Trophoblast cell (in vitro differentiated cells and primary cell): ENCODE data around the gene MYO5B.
A peak's percentile ranks its signal among the peaks of the same experiment; 100 is the strongest.
"Not testable (repeated sequence)": the region's sequence is repeated elsewhere in the genome, so short reads cannot be mapped to it uniquely, and the experiment has no call there.

Source experiments
- DNase-seq, 2 donors: peaks; one replicate each; pipeline ENCODE4 v3.0.0-alpha.2; 2016
- H2AFZ ChIP-seq: 2 replicates; pipeline ENCODE4 v1.6.1; 2013; ENCODE audit warnings: low read length, moderate library complexity, mild to moderate bottlenecking; ENCODE audit not compliant: insufficient read depth, poor library complexity
- H2AK5ac ChIP-seq: 2 replicates; pipeline ENCODE4 v1.6.1; 2013; ENCODE audit warnings: mild to moderate bottlenecking, low read length
- H2BK120ac ChIP-seq: 2 replicates; pipeline ENCODE4 v1.6.1; 2013; ENCODE audit warnings: low read length, mild to moderate bottlenecking, moderate library complexity; ENCODE audit not compliant: insufficient read depth, poor library complexity
- H2BK12ac ChIP-seq: 2 replicates; pipeline ENCODE4 v1.6.1; 2013; ENCODE audit warnings: mild to moderate bottlenecking, low read length, moderate library complexity
- H2BK5ac ChIP-seq: 2 replicates; pipeline ENCODE4 v1.6.1; 2013; ENCODE audit warnings: low read length, low read depth, moderate library complexity, mild to moderate bottlenecking; ENCODE audit not compliant: poor library complexity
- H3K14ac ChIP-seq: 2 replicates; pipeline ENCODE4 v1.6.1; 2013; ENCODE audit warnings: mild to moderate bottlenecking, low read length
- H3K18ac ChIP-seq: 2 replicates; pipeline ENCODE4 v1.6.1; 2013; ENCODE audit warnings: mild to moderate bottlenecking, low read length
- H3K23ac ChIP-seq: 2 replicates; pipeline ENCODE4 v1.6.1; 2013; ENCODE audit warnings: low read length
- H3K27ac ChIP-seq: 2 replicates; pipeline ENCODE4 v1.5.1; 2013; ENCODE audit warnings: low read depth, mild to moderate bottlenecking, inconsistent platforms, low read length, moderate library complexity
- H3K27me3 ChIP-seq: 2 replicates; pipeline ENCODE4 v1.6.1; 2013; ENCODE audit warnings: inconsistent platforms, mild to moderate bottlenecking, low read length, moderate library complexity; ENCODE audit not compliant: insufficient read depth
- H3K36me3 ChIP-seq, 2 experiments: 1 replicate in 1 of 2; 2 replicates in 1 of 2; pipeline ENCODE4 v1.6.1; 2013; ENCODE audit warnings: low read length in 2 of 2, mild to moderate bottlenecking in 2 of 2, moderate library complexity in 1 of 2; ENCODE audit not compliant: insufficient read depth in 2 of 2, control insufficient read depth in 1 of 2
- H3K4ac ChIP-seq: 2 replicates; pipeline ENCODE4 v1.6.1; 2013; ENCODE audit warnings: low read depth, mild to moderate bottlenecking, low read length, moderate library complexity
- H3K4me1 ChIP-seq, 2 experiments: 1 replicate in 1 of 2; 2 replicates in 1 of 2; pipeline ENCODE4 v1.6.1; 2013; ENCODE audit warnings: low read length in 2 of 2, mild to moderate bottlenecking in 2 of 2, moderate library complexity in 1 of 2; ENCODE audit not compliant: insufficient read depth in 2 of 2, control insufficient read depth in 1 of 2
- H3K4me2 ChIP-seq: 2 replicates; pipeline ENCODE4 v1.6.1; 2013; ENCODE audit warnings: inconsistent platforms, mild to moderate bottlenecking, low read length, moderate library complexity
- H3K4me3 ChIP-seq: 2 replicates; pipeline ENCODE4 v1.5.1; 2013; ENCODE audit warnings: mild to moderate bottlenecking, low read depth, low read length, inconsistent platforms
- H3K79me1 ChIP-seq: one replicate; pipeline ENCODE4 v1.6.1; 2013; ENCODE audit warnings: low read length
- H3K79me2 ChIP-seq: 2 replicates; pipeline ENCODE4 v1.6.1; 2013; ENCODE audit warnings: low read length, mild to moderate bottlenecking; ENCODE audit not compliant: control insufficient read depth, insufficient read depth, poor library complexity
- H3K9ac ChIP-seq: 2 replicates; pipeline ENCODE4 v1.6.1; 2013; ENCODE audit warnings: mild to moderate bottlenecking, low read length
- H3K9me3 ChIP-seq: 2 replicates; pipeline ENCODE4 v1.6.1; 2013; ENCODE audit warnings: low read depth, mild to moderate bottlenecking, control low read depth, inconsistent platforms, low read length; ENCODE audit not compliant: insufficient read depth
- H4K12ac ChIP-seq: 2 replicates; pipeline ENCODE4 v1.6.1; 2013; ENCODE audit warnings: low read depth, mild to moderate bottlenecking, low read length, moderate library complexity
- H4K8ac ChIP-seq: 2 replicates; pipeline ENCODE4 v1.6.1; 2013; ENCODE audit warnings: low read depth, mild to moderate bottlenecking, low read length, moderate library complexity
- H4K91ac ChIP-seq: one replicate; pipeline ENCODE4 v1.6.1; 2013; ENCODE audit warnings: low read depth, mild to moderate bottlenecking, low read length, moderate library complexity
- WGBS: extraction: QIAGEN DNeasy Blood & Tissue Kit; methylation state at CpG from one replicate; pipeline ENCODE4 v1.1.7; 2013; ENCODE audit warnings: missing lambda C conversion rate; ENCODE audit not compliant: insufficient read length, insufficient coverage; ENCODE audit errors: extremely low coverage; 5-methylcytosine and 5-hydroxymethylcytosine counted together

MYO5B gene

GRCh38 chr18:49808553-49809191, 386.3 kb downstream of the MYO5B start:
- not testable (repeated sequence) for H3K4me3 ChIP-seq, H3K79me2 ChIP-seq, H3K36me3 ChIP-seq, H3K14ac ChIP-seq, H3K23ac ChIP-seq, H4K8ac ChIP-seq, H3K27me3 ChIP-seq, H2BK120ac ChIP-seq, H3K9ac ChIP-seq, H3K18ac ChIP-seq, H2BK5ac ChIP-seq, DNase-seq, H2AFZ ChIP-seq, H4K12ac ChIP-seq, H2AK5ac ChIP-seq, H3K27ac ChIP-seq, H3K9me3 ChIP-seq, H3K4me1 ChIP-seq, H2BK12ac ChIP-seq, H3K79me1 ChIP-seq, H3K4me2 ChIP-seq, H3K4ac ChIP-seq, H4K91ac ChIP-seq
- no CpG with 5 or more reads among the region's 10 CpGs for WGBS

GRCh38 chr18:49804096-49804495, 390.9 kb downstream of the MYO5B start:
- H3K9me3 ChIP-seq, result peaks cover 2% of the 10 kb centered on the region
- H3K79me1 ChIP-seq, result no peaks in the 10 kb centered on the region
- no peaks in the 10 kb centered on the region for H3K4me1 ChIP-seq
- H4K12ac ChIP-seq, result no peak overlapping the region
- no peak overlapping the region for H2AK5ac ChIP-seq
- H3K4me2 ChIP-seq, result no peak overlapping the region
- no peak overlapping the region for H3K23ac ChIP-seq
- no peak overlapping the region for H3K18ac ChIP-seq
- H2AFZ ChIP-seq, result no peak overlapping the region
- H3K27me3 ChIP-seq, result no peaks in the 10 kb centered on the region
- H2BK5ac ChIP-seq, result no peak overlapping the region
- H3K36me3 ChIP-seq, result peaks cover 5 to 6% of the 10 kb centered on the region in 2 experiments
- no peak overlapping the region for H3K4me3 ChIP-seq
- no peak overlapping the region for H3K4ac ChIP-seq
- no peaks in the 10 kb centered on the region for H3K79me2 ChIP-seq
- no peak overlapping the region for H3K9ac ChIP-seq
- no peak overlapping the region for H3K27ac ChIP-seq
- H4K8ac ChIP-seq, result no peak overlapping the region
- no CpG with 5 or more reads among the region's 5 CpGs for WGBS
- no peak overlapping the region for H2BK120ac ChIP-seq
- no peak for DNase-seq
- no peak overlapping the region for H3K14ac ChIP-seq
- H4K91ac ChIP-seq, result no peak overlapping the region
- H2BK12ac ChIP-seq, result no peak overlapping the region

- H3K79me2 ChIP-seq, result no peaks in the 10 kb centered on the region
- H4K91ac ChIP-seq, result no peak overlapping the region
- H3K27me3 ChIP-seq, result no peaks in the 10 kb centered on the region
- WGBS, result no CpG with 5 or more reads among the region's 4 CpGs
- H3K9ac ChIP-seq, result no peak overlapping the region
- H3K4me3 ChIP-seq, result no peak overlapping the region
- H3K18ac ChIP-seq, result no peak overlapping the region
- H2AFZ ChIP-seq, result no peak overlapping the region
- no peak overlapping the region for H2BK5ac ChIP-seq
- no peak overlapping the region for H4K8ac ChIP-seq
- H3K9me3 ChIP-seq, result peaks cover 2% of the 10 kb centered on the region
- H3K79me1 ChIP-seq, result no peaks in the 10 kb centered on the region
- H3K27ac ChIP-seq, result no peak overlapping the region
- H3K14ac ChIP-seq, result no peak overlapping the region
- no peak overlapping the region for H3K4ac ChIP-seq
- no peak overlapping the region for H4K12ac ChIP-seq
- H3K23ac ChIP-seq, result no peak overlapping the region
- H2BK12ac ChIP-seq, result no peak overlapping the region
- H3K4me1 ChIP-seq, result no peaks in the 10 kb centered on the region
- H2AK5ac ChIP-seq, result no peak overlapping the region
- peak in 1 of 2 donors; percentile 66 for DNase-seq
- H2BK120ac ChIP-seq, result no peak overlapping the region
- H3K36me3 ChIP-seq, result peaks cover 5 to 6% of the 10 kb centered on the region in 2 experiments
- no peak overlapping the region for H3K4me2 ChIP-seq
Observed at GRCh38 chr18:49802623-49803022, 392.3 kb downstream of the MYO5B start.

GRCh38 chr18:49800491-49800890, 394.5 kb downstream of the MYO5B start:
- H2BK5ac ChIP-seq, H2BK120ac ChIP-seq, H2AFZ ChIP-seq, H3K27me3 ChIP-seq, H3K4me2 ChIP-seq, H4K91ac ChIP-seq, H3K18ac ChIP-seq, H3K4me1 ChIP-seq, H3K4ac ChIP-seq, H4K12ac ChIP-seq, H3K36me3 ChIP-seq, H3K4me3 ChIP-seq, H3K14ac ChIP-seq, H3K27ac ChIP-seq, H3K79me1 ChIP-seq, H3K9me3 ChIP-seq, H4K8ac ChIP-seq, H3K9ac ChIP-seq, H2AK5ac ChIP-seq, H3K79me2 ChIP-seq, DNase-seq, H3K23ac ChIP-seq, H2BK12ac ChIP-seq: not testable (repeated sequence)
- WGBS, result no CpG with 5 or more reads among the region's 5 CpGs
